Measurements from ENCODE around the gene YIF1B. TPM values are rescaled to one million over a fixed set of nuclear protein-coding genes. Genes with fewer than 3 reads are reported as not detected.

Gene YIF1B
- total and polyA plus RNA-seq, 5 donors from 2014 or later, result 22.9 to 47.7 (median 35.6) TPM

DNA sequence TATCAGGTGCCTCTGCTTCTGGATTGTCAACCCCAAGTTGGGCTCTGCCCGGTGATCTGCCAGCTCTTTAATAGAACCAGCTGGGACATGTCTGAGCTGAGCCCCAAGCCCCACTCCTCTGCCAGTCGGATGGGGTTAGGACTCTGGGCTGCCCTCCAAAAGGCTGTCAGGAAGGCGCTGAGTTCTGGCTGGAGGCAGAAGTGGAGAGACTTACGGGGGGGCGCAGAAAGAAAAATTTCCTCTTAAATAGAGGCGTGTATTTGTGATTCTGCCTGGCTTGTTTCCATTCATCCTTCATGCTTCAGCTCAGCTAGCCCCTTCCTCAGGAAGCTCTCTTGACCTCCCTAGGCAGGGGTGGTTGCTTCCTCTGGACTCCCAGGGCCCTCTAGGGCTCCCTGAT is 2.9 kb upstream of the YIF1B start:
- Histone ChIP-seq H3K27ac (ENCODE audit: insufficient read depth, low read length, poor library complexity, severe bottlenecking) (no peak overlapping the region), H3K4me3 (ENCODE audit: low read depth, low read length) (no peak overlapping the region), H3K36me3 (ENCODE audit: control insufficient read depth, insufficient read depth, low read length) (no peaks in the 10 kb centered on the region), H3K9me3 (ENCODE audit: control insufficient read depth in 2 of 2, low read length in 2 of 2) (no peaks in the 10 kb centered on the region), H3K4me1 (ENCODE audit: control insufficient read depth, insufficient read depth, low read length, poor library complexity, severe bottlenecking) (peaks cover 54% of the 10 kb centered on the region), H3K27me3 (ENCODE audit: control insufficient read depth, insufficient read depth, low read length) (no peaks in the 10 kb centered on the region)
- Mint-ChIP-seq H3K9me3 (peaks cover 0 to 1% (median 0%) of the 10 kb centered on the region in 7 donors), H3K4me3 (peak overlapping the region; percentile 87 to 90 (median 88)), H3K27me3 (no peaks in the 10 kb centered on the region), H3K36me3 (peaks cover 8% of the 10 kb centered on the region), H3K27ac (peak overlapping the region in 1 of 3 donors; percentile 32), H3K4me1 (peaks cover 14 to 68% (median 50%) of the 10 kb centered on the region in 4 donors)
- ATAC-seq (ENCODE audit: low read depth in 2 of 2) (no peak), DNase-seq (no peak)

DNA sequence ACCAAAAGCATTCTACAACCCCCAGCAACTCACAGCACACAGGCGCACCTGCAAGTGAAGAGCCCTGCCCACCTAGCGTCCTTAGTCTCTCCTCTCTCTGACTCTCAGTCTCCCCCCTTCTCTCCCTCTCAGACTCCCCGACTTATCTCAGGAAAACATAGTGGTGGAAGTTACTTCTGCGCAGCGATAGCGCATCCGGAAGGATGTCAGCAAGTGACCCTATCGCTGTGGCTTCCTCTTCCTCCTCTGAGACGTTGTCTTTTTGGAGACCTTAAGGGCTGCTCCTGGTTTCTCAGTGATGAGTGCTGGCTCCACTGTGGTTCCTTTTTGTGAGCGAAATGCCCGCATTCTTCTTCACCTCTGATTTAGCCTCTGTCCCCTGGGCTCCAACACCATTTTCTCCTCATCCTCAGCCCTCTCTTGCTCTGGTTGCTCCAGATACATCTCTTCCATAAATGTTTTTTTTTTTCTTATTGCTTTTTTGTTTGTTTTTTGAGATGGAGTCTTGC is 1.4 kb upstream of the YIF1B start:
- H3K4me1 ChIP-seq (ENCODE audit: control insufficient read depth, insufficient read depth, low read length, poor library complexity, severe bottlenecking), result peaks cover 54% of the 10 kb centered on the region
- peak overlapping the region; percentile 87 to 99 (median 94) for H3K4me3 Mint-ChIP-seq
- ATAC-seq (ENCODE audit: low read depth in 2 of 2), result no peak

DNA sequence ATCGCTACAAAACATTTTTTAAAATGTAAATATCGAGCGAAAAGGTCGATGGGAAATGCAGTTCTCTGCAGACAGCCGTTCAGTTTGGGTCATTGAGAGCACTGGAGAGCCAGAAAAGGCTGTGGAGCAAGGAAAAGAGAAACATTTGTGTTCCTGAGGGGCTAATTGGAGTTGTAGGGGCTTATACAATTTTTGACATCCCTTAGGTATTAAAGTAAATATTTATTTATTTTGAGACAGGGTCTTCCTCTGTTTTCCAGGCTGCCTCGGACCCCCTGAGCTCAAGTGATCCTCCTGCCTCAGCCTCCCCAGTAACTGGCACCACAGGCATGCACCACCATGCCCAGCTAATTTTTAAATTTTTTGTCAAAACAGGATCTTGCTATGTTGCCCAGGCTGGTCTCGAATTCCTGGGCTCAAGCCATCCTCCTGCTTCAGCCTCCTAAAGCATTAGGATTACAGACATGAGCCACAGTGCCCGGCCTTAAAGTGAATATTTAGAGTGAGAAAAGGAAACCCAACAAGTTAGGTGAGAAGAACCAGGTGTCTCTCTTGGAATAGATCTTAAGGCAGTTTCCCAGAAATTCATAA is 825 bp upstream of the YIF1B start:
- Histone ChIP-seq H3K36me3 (ENCODE audit: control insufficient read depth, insufficient read depth, low read length) (no peaks in the 10 kb centered on the region), H3K4me1 (ENCODE audit: control insufficient read depth, insufficient read depth, low read length, poor library complexity, severe bottlenecking) (peaks cover 51% of the 10 kb centered on the region), H3K27ac (ENCODE audit: insufficient read depth, low read length, poor library complexity, severe bottlenecking) (peak overlapping the region; percentile 91), H3K9me3 (ENCODE audit: control insufficient read depth in 2 of 2, low read length in 2 of 2) (no peaks in the 10 kb centered on the region), H3K27me3 (ENCODE audit: control insufficient read depth, insufficient read depth, low read length) (no peaks in the 10 kb centered on the region), H3K4me3 (ENCODE audit: low read depth, low read length) (peak overlapping the region; percentile 86)
- peaks cover 4% of the 10 kb centered on the region for H3K36me3 Mint-ChIP-seq
- H3K4me1 Mint-ChIP-seq, result peaks cover 9 to 66% (median 43%) of the 10 kb centered on the region in 4 donors
- H3K27me3 Mint-ChIP-seq, result no peaks in the 10 kb centered on the region
- ATAC-seq (ENCODE audit: low read depth in 2 of 2), result peak in 1 of 2 donors; percentile 9
- H3K9me3 Mint-ChIP-seq, result peaks cover 0 to 1% (median 0%) of the 10 kb centered on the region in 7 donors
- peak overlapping the region; percentile 87 to 99 (median 94) for H3K4me3 Mint-ChIP-seq
- peak overlapping the region; percentile 95 to 99 (median 98) for H3K27ac Mint-ChIP-seq
- DNase-seq, result no peak

More for the DNA sequence above, 1.4 kb upstream of the YIF1B start:
- no peaks in the 10 kb centered on the region for H3K27me3 Mint-ChIP-seq
- H3K36me3 ChIP-seq (ENCODE audit: control insufficient read depth, insufficient read depth, low read length), result no peaks in the 10 kb centered on the region
- H3K9me3 ChIP-seq (ENCODE audit: control insufficient read depth in 2 of 2, low read length in 2 of 2), result no peaks in the 10 kb centered on the region
- H3K27ac ChIP-seq (ENCODE audit: insufficient read depth, low read length, poor library complexity, severe bottlenecking), result peak overlapping the region; percentile 91
- H3K36me3 Mint-ChIP-seq, result peaks cover 4% of the 10 kb centered on the region
- H3K4me3 ChIP-seq (ENCODE audit: low read depth, low read length), result peak overlapping the region; percentile 86
- no peaks in the 10 kb centered on the region for H3K27me3 ChIP-seq (ENCODE audit: control insufficient read depth, insufficient read depth, low read length)
- peaks cover 15 to 71% (median 49%) of the 10 kb centered on the region in 4 donors for H3K4me1 Mint-ChIP-seq
- peak overlapping the region; percentile 95 to 99 (median 98) for H3K27ac Mint-ChIP-seq
- peaks cover 0 to 1% (median 0%) of the 10 kb centered on the region in 7 donors for H3K9me3 Mint-ChIP-seq
- peak in 2 of 3 donors; percentile 28 to 78 for DNase-seq

DNA sequence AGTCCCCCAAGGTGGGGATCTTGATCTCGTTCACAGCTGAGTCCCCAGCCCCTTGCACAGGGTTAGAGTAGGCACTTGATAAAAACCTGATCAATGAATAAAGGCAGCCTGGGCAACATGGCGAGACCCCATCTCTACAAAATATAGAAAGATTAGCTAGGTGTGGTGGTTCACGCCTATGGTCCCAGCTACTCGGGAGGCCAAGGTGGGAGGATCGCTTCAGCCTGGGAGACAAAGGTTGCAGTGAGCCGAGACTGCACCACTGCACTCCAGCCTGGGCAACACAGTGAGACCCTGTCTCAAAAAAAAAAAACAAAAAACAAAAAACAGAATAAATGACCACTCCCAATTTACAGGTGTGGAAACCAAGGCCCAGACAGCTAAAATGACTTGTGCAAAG is 4.8 kb downstream of the YIF1B start:
- Mint-ChIP-seq H3K27ac (no peak overlapping the region), H3K4me1 (peaks cover 5 to 23% (median 12%) of the 10 kb centered on the region in 4 donors), H3K27me3 (no peaks in the 10 kb centered on the region), H3K9me3 (peaks cover 0 to 1% (median 0%) of the 10 kb centered on the region in 7 donors), H3K36me3 (peaks cover 25% of the 10 kb centered on the region), H3K4me3 (no peak overlapping the region)
- Histone ChIP-seq H3K4me1 (ENCODE audit: control insufficient read depth, insufficient read depth, low read length, poor library complexity, severe bottlenecking) (peaks cover 6% of the 10 kb centered on the region), H3K36me3 (ENCODE audit: control insufficient read depth, insufficient read depth, low read length) (peaks cover 9% of the 10 kb centered on the region), H3K4me3 (ENCODE audit: low read depth, low read length) (no peak overlapping the region), H3K27ac (ENCODE audit: insufficient read depth, low read length, poor library complexity, severe bottlenecking) (no peak overlapping the region), H3K27me3 (ENCODE audit: control insufficient read depth, insufficient read depth, low read length) (no peaks in the 10 kb centered on the region), H3K9me3 (ENCODE audit: control insufficient read depth in 2 of 2, low read length in 2 of 2) (no peaks in the 10 kb centered on the region)
- ATAC-seq (ENCODE audit: low read depth in 2 of 2), result no peak
- no peak for DNase-seq

DNA sequence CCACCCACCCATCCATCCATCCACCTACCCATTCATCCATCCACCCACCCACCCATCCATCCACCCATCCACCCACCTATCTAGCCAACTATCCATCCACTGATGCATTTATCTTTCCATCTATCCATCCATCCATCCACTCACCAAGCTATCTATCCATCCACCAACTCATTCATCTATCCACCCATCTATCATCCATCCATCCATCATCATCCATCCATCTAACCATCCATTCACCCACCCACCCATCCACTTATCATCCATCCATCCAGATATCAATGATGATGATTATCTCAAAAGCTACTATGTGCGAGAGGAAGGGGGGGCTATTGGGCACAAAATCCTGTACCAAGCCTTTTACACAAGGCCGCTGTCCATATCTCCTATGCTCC is 5.5 kb downstream of the YIF1B start:
- Histone ChIP-seq H3K9me3 (ENCODE audit: control insufficient read depth in 2 of 2, low read length in 2 of 2) (no peaks in the 10 kb centered on the region), H3K4me3 (ENCODE audit: low read depth, low read length) (no peak overlapping the region), H3K36me3 (ENCODE audit: control insufficient read depth, insufficient read depth, low read length) (peaks cover 9% of the 10 kb centered on the region), H3K27me3 (ENCODE audit: control insufficient read depth, insufficient read depth, low read length) (no peaks in the 10 kb centered on the region), H3K4me1 (ENCODE audit: control insufficient read depth, insufficient read depth, low read length, poor library complexity, severe bottlenecking) (peaks cover 3% of the 10 kb centered on the region), H3K27ac (ENCODE audit: insufficient read depth, low read length, poor library complexity, severe bottlenecking) (no peak overlapping the region)
- H3K27me3 Mint-ChIP-seq, result no peaks in the 10 kb centered on the region
- no peak overlapping the region for H3K4me3 Mint-ChIP-seq
- H3K4me1 Mint-ChIP-seq, result peaks cover 5 to 21% (median 8%) of the 10 kb centered on the region in 4 donors
- ATAC-seq (ENCODE audit: low read depth in 2 of 2), result no peak
- peaks cover 0 to 1% (median 0%) of the 10 kb centered on the region in 7 donors for H3K9me3 Mint-ChIP-seq
- H3K36me3 Mint-ChIP-seq, result peaks cover 25% of the 10 kb centered on the region
- no peak overlapping the region for H3K27ac Mint-ChIP-seq
- DNase-seq, result no peak

DNA sequence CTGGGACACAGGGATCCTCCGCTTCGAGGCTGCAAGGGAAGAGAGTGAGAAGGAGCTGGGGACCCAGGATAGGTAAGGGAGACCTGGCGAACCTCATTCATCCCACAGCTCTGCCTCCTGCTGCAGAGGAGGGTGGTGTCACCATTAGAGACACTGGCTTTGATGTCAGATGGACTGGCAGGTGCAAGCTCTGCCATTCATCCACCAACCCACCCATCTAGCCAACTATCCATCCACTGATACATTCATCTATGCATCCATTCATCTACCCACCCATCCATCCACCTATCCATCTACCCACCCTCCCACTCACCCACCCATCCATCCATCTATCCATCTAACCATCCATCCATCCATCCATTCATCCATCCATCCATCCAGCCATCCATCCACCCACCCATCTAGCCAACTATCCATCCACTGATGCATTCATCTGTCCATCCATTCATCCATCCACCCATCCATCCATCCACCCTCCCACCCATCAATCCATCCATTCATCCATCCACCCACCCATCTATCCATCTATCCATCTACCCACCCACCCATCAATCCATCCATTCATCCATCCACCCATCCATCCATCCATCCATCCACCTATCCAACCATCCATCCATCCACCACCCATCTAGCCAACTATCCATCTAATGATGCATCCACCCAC is 6.0 kb downstream of the YIF1B start:
- Mint-ChIP-seq H3K27ac (no peak overlapping the region), H3K36me3 (peaks cover 25% of the 10 kb centered on the region), H3K4me3 (no peak overlapping the region), H3K9me3 (peaks cover 0 to 1% (median 0%) of the 10 kb centered on the region in 7 donors), H3K27me3 (no peaks in the 10 kb centered on the region), H3K4me1 (peaks cover 5 to 19% (median 8%) of the 10 kb centered on the region in 4 donors)
- Histone ChIP-seq H3K27me3 (ENCODE audit: control insufficient read depth, insufficient read depth, low read length) (no peaks in the 10 kb centered on the region), H3K9me3 (ENCODE audit: control insufficient read depth in 2 of 2, low read length in 2 of 2) (no peaks in the 10 kb centered on the region), H3K4me1 (ENCODE audit: control insufficient read depth, insufficient read depth, low read length, poor library complexity, severe bottlenecking) (no peaks in the 10 kb centered on the region), H3K27ac (ENCODE audit: insufficient read depth, low read length, poor library complexity, severe bottlenecking) (no peak overlapping the region), H3K4me3 (ENCODE audit: low read depth, low read length) (no peak overlapping the region), H3K36me3 (ENCODE audit: control insufficient read depth, insufficient read depth, low read length) (peaks cover 9% of the 10 kb centered on the region)
- DNase-seq (no peak), ATAC-seq (ENCODE audit: low read depth in 2 of 2) (no peak)

DNA sequence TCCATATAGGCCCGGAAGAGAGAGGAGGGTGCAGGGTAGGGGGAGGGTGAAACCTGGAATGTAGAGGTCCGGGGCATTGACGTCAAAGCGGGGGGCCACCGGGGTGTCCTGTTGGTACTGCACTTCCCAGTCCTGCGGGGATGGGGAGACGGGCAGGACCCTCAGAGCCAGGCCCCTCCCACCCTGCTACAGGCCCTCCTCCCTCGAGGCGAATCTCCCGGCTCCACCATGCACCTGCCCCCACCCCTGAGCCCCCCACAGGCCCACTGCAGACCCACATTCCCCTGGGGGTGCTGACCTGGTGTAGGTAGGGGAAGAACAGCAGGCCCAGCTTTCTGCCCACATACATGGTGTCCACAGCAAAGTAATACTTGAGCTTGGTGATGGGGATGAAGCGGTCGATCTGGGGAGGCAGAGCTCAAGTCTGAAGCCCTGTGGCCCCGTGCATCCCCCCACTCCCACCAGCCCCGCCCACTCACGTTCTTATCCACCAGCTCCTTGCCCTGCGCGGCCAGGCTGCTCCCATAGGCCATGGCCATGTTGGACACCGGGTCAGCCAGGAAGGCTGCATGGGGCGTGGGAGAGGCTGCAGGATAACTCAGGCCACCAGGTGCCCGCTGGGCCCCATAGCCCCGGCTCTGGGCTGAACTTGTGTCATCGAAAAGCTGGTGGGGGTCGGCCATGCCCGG is 6.7 kb downstream of the YIF1B start:
- H3K27me3 ChIP-seq (ENCODE audit: control insufficient read depth, insufficient read depth, low read length), result no peaks in the 10 kb centered on the region
- DNase-seq (no peak), ATAC-seq (ENCODE audit: low read depth in 2 of 2) (no peak)
- H3K9me3 ChIP-seq (ENCODE audit: control insufficient read depth in 2 of 2, low read length in 2 of 2), result no peaks in the 10 kb centered on the region
- no peaks in the 10 kb centered on the region for H3K4me1 ChIP-seq (ENCODE audit: control insufficient read depth, insufficient read depth, low read length, poor library complexity, severe bottlenecking)
- H3K4me3 Mint-ChIP-seq, result no peak overlapping the region
- H3K4me3 ChIP-seq (ENCODE audit: low read depth, low read length), result no peak overlapping the region
- peak overlapping the region in 1 of 3 donors; percentile 59 for H3K27ac Mint-ChIP-seq
- H3K9me3 Mint-ChIP-seq, result peaks cover 0 to 1% (median 0%) of the 10 kb centered on the region in 7 donors
- no peaks in the 10 kb centered on the region for H3K27me3 Mint-ChIP-seq
- peaks cover 9% of the 10 kb centered on the region for H3K36me3 ChIP-seq (ENCODE audit: control insufficient read depth, insufficient read depth, low read length)
- peaks cover 25% of the 10 kb centered on the region for H3K36me3 Mint-ChIP-seq
- peaks cover 5 to 19% (median 8%) of the 10 kb centered on the region in 4 donors for H3K4me1 Mint-ChIP-seq
- no peak overlapping the region for H3K27ac ChIP-seq (ENCODE audit: insufficient read depth, low read length, poor library complexity, severe bottlenecking)

Measured in CD4-positive, CD25-positive, alpha-beta regulatory T cell (primary cell).